ENCODE data around the gene PLG.
"Not testable (repeated sequence)": the region's sequence is repeated elsewhere in the genome, so short reads cannot be mapped to it uniquely, and the experiment has no call there.

Gene PLG

DNA sequence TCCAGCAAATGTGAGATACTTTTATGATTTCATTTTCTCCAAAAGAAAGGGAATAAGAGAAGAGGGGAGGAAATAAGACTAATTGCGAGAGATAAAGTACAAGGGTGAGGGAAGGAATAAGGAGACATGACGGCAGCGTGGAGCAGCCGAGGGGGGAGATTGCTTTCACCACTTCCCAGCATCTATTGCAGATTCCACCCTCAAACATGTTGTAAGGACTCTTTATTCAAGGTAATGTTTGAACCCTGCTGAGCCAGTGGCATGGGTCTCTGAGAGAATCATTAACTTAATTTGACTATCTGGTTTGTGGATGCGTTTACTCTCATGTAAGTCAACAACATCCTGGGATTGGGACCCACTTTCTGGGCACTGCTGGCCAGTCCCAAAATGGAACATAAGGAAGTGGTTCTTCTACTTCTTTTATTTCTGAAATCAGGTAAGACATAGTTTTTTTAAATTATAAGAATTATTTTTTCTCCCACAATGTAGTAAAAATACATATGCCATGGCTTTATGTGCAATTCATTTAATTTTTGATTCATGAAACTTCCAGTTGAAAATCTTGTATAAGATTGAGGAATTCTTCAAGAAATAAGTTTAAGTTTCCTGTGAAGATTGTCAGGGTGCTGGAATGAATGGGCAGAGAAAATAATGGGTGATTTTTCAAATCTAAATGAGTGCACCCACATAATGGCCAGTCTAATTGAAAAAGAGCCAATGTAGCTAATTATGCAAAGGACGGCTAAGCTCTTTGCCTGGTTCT is at the start of gene PLG:
Gene PLG, plus strand, starts transcription at position 327 of the 763 bp plus-strand sequence. Its CDS starts 61 bp downstream, at position 388.
- not testable (repeated sequence) for H3K36me3 ChIP-seq (ENCODE audit: control insufficient read depth in 1 of 2, insufficient read depth in 2 of 2, low read length in 2 of 2); H3K27ac ChIP-seq (ENCODE audit: low read length); H3K4me1 ChIP-seq (ENCODE audit: control insufficient read depth in 1 of 2, insufficient read depth in 2 of 2, low read length in 2 of 2); H3K9me3 ChIP-seq (ENCODE audit: control insufficient read depth in 1 of 2, low read length in 2 of 2); H3K27me3 ChIP-seq (ENCODE audit: low read depth, low read length); H3K4me3 ChIP-seq (ENCODE audit: low read depth in 1 of 2, low read length in 2 of 2)

DNA sequence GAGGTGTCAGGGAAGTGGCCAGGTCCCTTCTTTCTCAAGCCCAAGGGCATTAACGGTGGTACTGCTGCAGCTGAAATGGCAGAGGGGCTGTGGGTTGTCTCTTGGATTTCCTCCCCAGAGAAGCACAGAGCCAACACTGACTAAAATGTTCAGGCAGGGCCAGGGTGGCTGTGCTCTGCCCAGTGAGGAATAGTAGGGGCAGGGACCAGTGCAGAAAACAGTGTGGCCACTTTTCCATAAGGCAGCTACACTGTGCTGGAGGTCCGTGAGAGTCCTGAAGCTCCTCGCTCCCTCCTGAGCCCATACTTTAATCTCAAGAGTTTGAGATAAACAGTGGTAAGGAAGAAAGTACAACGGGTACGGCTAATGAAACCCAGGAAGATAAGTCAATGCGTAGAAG is 42.5 kb upstream of the PLG start:
- Histone ChIP-seq H3K27ac (ENCODE audit: low read length) (no peak overlapping the region), H3K27me3 (ENCODE audit: low read depth, low read length) (no peaks in the 10 kb centered on the region), H3K4me1 (ENCODE audit: control insufficient read depth in 1 of 2, insufficient read depth in 2 of 2, low read length in 2 of 2) (no peaks in the 10 kb centered on the region), H3K4me3 (ENCODE audit: low read depth in 1 of 2, low read length in 2 of 2) (no peak overlapping the region), H3K36me3 (ENCODE audit: control insufficient read depth in 1 of 2, insufficient read depth in 2 of 2, low read length in 2 of 2) (no peaks in the 10 kb centered on the region), H3K9me3 (ENCODE audit: control insufficient read depth in 1 of 2, low read length in 2 of 2) (peaks cover 0 to 18% of the 10 kb centered on the region in 2 donors)

DNA sequence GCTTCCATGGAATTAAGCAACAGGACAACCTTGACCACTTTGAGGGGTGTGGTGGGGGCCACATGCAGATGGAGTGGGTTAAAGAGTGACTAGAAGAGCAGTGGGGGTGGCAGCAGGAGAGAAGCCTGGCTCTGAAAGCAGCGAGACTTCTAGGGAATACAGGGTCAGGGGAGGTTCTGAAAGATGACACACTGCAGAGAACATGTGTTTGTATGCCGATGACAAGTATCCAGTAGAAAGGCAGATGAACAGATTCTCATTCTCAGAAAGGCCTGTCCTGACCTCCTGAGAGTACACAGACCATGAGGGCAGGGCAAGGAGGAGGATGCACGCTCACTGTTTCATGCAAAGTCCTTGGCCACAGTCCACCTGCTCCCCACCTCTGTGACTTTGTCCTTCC is 40.8 kb upstream of the PLG start:
- Histone ChIP-seq H3K36me3 (ENCODE audit: control insufficient read depth in 1 of 2, insufficient read depth in 2 of 2, low read length in 2 of 2) (no peaks in the 10 kb centered on the region), H3K4me3 (ENCODE audit: low read depth in 1 of 2, low read length in 2 of 2) (no peak overlapping the region), H3K9me3 (ENCODE audit: control insufficient read depth in 1 of 2, low read length in 2 of 2) (peaks cover 0 to 14% of the 10 kb centered on the region in 2 donors), H3K27me3 (ENCODE audit: low read depth, low read length) (no peaks in the 10 kb centered on the region), H3K27ac (ENCODE audit: low read length) (no peak overlapping the region), H3K4me1 (ENCODE audit: control insufficient read depth in 1 of 2, insufficient read depth in 2 of 2, low read length in 2 of 2) (no peaks in the 10 kb centered on the region)

DNA sequence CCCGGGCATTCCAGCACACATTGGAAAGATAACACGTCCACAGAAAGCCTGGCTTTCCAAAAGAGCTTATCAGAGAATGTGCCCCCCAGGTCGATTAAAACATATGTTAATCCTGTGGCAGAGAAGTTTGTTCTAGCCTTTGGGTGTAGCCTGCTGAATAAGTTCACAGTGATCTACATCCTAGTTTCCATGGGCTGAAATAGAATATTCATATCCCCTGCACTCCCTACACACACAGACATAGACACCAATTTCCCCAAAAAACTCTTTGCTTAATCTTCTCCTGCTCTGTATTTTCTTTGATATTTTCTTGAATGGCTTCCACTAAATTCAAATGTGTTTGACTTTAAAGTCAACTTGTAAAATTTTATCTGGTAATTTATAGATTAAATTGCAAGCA is 39.6 kb upstream of the PLG start:
- H3K4me3 ChIP-seq (ENCODE audit: low read depth in 1 of 2, low read length in 2 of 2), result no peak overlapping the region
- peaks cover 0 to 8% of the 10 kb centered on the region in 2 donors for H3K9me3 ChIP-seq (ENCODE audit: control insufficient read depth in 1 of 2, low read length in 2 of 2)
- H3K4me1 ChIP-seq (ENCODE audit: control insufficient read depth in 1 of 2, insufficient read depth in 2 of 2, low read length in 2 of 2), result no peaks in the 10 kb centered on the region
- H3K27ac ChIP-seq (ENCODE audit: low read length), result no peak overlapping the region
- H3K27me3 ChIP-seq (ENCODE audit: low read depth, low read length), result no peaks in the 10 kb centered on the region
- H3K36me3 ChIP-seq (ENCODE audit: control insufficient read depth in 1 of 2, insufficient read depth in 2 of 2, low read length in 2 of 2), result no peaks in the 10 kb centered on the region

DNA sequence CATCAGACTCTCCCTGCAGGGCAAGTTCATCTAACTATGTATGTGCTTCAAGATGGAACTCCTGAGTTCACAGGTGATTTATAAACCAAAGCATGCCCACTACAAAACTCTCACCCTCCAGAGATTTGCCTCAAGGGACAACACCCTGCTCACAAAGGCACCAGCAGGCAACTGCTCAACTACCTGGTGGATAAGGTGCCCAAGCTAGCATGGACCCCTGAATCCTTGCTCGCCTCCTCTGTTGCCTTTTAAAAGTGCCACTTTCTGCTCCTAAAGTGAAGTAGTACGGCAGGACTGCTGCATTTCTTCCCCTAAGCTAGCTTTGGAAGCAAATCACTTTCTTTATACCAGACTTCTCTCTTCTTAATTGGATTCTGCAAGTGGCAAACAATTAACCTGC is 39.2 kb upstream of the PLG start:
- Histone ChIP-seq H3K27me3 (ENCODE audit: low read depth, low read length) (no peaks in the 10 kb centered on the region), H3K4me1 (ENCODE audit: control insufficient read depth in 1 of 2, insufficient read depth in 2 of 2, low read length in 2 of 2) (no peaks in the 10 kb centered on the region), H3K9me3 (ENCODE audit: control insufficient read depth in 1 of 2, low read length in 2 of 2) (peaks cover 0 to 3% of the 10 kb centered on the region in 2 donors), H3K36me3 (ENCODE audit: control insufficient read depth in 1 of 2, insufficient read depth in 2 of 2, low read length in 2 of 2) (no peaks in the 10 kb centered on the region), H3K27ac (ENCODE audit: low read length) (no peak overlapping the region), H3K4me3 (ENCODE audit: low read depth in 1 of 2, low read length in 2 of 2) (no peak overlapping the region)

DNA sequence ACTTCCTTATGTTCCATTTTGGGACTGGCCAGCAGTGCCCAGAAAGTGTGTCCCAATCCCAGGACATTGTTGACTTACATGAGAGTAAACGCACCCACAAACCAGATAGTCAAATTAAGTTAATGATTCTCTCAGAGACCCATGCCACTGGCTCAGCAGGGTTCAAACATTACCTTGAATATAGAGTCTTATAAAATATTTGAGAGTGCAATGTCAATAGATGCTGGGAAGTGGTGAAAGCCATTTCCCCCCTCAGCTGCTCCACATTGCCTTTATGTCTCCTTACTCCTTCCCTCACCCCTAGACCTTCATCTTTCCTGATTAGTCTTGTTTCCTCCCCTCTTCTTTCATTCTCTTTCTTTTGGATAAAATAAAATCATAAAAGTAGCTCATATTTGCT is 37.8 kb upstream of the PLG start, which contains the start of gene LPA:
Gene LPA, minus strand, starts transcription at position 78 of the 400 bp plus-strand sequence. Its CDS starts 61 bp downstream, at position 17.
- H3K27ac ChIP-seq (ENCODE audit: low read length); H3K4me3 ChIP-seq (ENCODE audit: low read depth in 1 of 2, low read length in 2 of 2): not testable (repeated sequence)

DNA sequence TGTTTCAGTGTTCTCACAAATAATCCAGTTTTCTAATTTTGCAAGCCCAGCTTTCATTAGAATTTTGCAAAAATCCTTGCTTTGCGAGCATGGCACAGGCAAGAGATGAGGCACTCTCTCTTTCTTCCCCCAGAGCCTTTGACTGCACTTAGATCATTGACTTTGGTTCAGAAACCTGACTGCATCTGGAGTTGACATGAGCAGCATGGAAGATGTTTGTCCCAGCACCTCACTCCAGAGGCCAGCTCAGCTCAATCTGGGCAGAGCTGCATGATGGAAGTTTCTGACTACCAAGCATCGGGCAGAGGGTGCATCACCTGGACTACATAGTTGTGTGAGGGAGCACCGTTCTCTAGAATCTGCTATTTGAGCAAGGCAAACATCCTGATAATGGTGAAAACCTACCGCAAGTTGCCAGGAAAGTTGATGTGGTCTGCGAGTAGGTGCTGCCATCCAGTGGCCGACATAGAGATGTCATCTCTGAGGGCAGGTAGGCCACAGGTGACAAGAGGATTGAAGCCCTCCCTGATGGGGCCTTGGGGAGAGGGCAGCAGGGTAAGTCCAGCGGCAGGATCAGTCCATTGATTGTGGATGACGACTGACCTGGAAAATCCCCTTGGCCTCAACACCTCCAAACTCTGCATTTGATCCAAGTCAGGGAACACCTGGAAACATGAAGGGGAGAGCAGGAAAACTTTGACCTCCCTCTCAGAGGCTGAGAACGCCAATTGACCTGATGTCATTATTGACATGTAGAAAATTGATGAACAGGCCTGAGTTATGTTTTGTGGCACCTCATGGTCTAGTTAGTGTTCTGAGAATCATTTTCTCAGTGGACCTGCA is 34.2 kb upstream of the PLG start:
- Histone ChIP-seq H3K27me3 (ENCODE audit: low read depth, low read length) (no peaks in the 10 kb centered on the region), H3K27ac (ENCODE audit: low read length) (no peak overlapping the region), H3K4me3 (ENCODE audit: low read depth in 1 of 2, low read length in 2 of 2) (no peak overlapping the region), H3K36me3 (ENCODE audit: control insufficient read depth in 1 of 2, insufficient read depth in 2 of 2, low read length in 2 of 2) (no peaks in the 10 kb centered on the region), H3K4me1 (ENCODE audit: control insufficient read depth in 1 of 2, insufficient read depth in 2 of 2, low read length in 2 of 2) (no peaks in the 10 kb centered on the region), H3K9me3 (ENCODE audit: control insufficient read depth in 1 of 2, low read length in 2 of 2) (no peaks in the 10 kb centered on the region)

More for the DNA sequence above, 37.8 kb upstream of the PLG start, which contains the start of gene LPA:
- H3K9me3 ChIP-seq (ENCODE audit: control insufficient read depth in 1 of 2, low read length in 2 of 2); H3K36me3 ChIP-seq (ENCODE audit: control insufficient read depth in 1 of 2, insufficient read depth in 2 of 2, low read length in 2 of 2); H3K4me1 ChIP-seq (ENCODE audit: control insufficient read depth in 1 of 2, insufficient read depth in 2 of 2, low read length in 2 of 2); H3K27me3 ChIP-seq (ENCODE audit: low read depth, low read length): not testable (repeated sequence)

DNA sequence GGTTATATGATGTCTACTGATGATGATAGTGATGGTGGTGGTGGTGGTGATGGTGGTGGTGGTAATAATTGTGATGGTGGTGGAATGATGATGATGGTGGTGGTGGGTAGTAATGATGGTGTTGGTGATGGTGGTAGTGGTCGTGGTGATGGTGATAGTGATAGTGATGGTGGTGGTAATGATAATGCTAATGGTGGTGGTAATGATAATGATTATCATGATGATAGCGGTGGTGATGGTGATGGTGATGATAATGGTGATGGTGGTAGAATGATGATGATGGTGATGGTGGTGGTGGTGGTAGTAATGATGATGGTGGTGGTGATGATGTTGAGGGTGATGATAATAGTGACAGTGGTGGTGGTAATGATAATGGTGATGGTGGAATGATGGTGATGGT is 33.5 kb upstream of the PLG start:
- H3K4me1 ChIP-seq (ENCODE audit: control insufficient read depth in 1 of 2, insufficient read depth in 2 of 2, low read length in 2 of 2), result no peaks in the 10 kb centered on the region
- H3K9me3 ChIP-seq (ENCODE audit: control insufficient read depth in 1 of 2, low read length in 2 of 2), result peaks cover 0 to 2% of the 10 kb centered on the region in 2 donors
- H3K27ac ChIP-seq (ENCODE audit: low read length), result no peak overlapping the region
- no peak overlapping the region for H3K4me3 ChIP-seq (ENCODE audit: low read depth in 1 of 2, low read length in 2 of 2)
- H3K27me3 ChIP-seq (ENCODE audit: low read depth, low read length), result no peaks in the 10 kb centered on the region
- no peaks in the 10 kb centered on the region for H3K36me3 ChIP-seq (ENCODE audit: control insufficient read depth in 1 of 2, insufficient read depth in 2 of 2, low read length in 2 of 2)

DNA sequence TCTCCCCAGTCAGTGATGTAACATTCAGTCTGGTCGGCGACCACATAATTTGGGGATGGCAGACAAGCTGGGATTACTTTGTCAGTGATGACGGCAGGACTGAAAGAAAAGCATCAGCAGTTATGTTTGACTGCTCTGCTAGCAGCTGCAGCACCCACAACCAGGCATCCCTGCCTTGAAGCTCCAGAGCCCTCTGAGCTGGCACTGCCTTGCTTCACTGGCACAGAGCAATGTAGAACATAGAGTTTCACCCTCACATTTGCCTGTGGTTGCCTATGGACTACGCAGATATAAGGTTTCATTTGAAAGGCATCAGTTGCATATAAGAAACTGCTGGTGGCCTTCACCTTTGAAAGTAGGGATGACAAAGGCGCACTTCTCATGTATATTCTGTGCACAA is 25.6 kb upstream of the PLG start:
- H3K9me3 ChIP-seq (ENCODE audit: control insufficient read depth in 1 of 2, low read length in 2 of 2); H3K4me1 ChIP-seq (ENCODE audit: control insufficient read depth in 1 of 2, insufficient read depth in 2 of 2, low read length in 2 of 2); H3K36me3 ChIP-seq (ENCODE audit: control insufficient read depth in 1 of 2, insufficient read depth in 2 of 2, low read length in 2 of 2); H3K4me3 ChIP-seq (ENCODE audit: low read depth in 1 of 2, low read length in 2 of 2); H3K27me3 ChIP-seq (ENCODE audit: low read depth, low read length); H3K27ac ChIP-seq (ENCODE audit: low read length): not testable (repeated sequence)

DNA sequence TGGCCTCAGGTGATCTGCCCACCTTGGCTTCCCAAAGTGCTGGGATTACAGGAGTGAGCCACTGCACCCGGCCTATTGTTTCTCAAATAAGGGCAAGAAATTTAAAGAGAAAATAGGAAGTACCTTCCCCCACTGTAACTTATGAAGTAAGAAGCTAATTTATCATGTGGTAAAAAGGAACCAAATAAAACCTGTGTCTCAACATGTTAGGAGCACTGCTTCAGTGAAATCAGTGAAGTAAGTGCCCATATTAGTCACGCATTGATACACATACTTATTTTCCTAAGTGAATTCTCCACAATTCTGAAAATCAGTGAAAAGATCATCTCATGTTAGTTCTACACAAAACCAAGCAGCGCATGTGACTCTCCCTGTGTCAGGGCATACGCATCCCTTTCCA is 23.8 kb upstream of the PLG start:
- Histone ChIP-seq H3K27me3 (ENCODE audit: low read depth, low read length) (no peaks in the 10 kb centered on the region), H3K36me3 (ENCODE audit: control insufficient read depth in 1 of 2, insufficient read depth in 2 of 2, low read length in 2 of 2) (no peaks in the 10 kb centered on the region), H3K4me3 (ENCODE audit: low read depth in 1 of 2, low read length in 2 of 2) (no peak overlapping the region), H3K27ac (ENCODE audit: low read length) (no peak overlapping the region), H3K9me3 (ENCODE audit: control insufficient read depth in 1 of 2, low read length in 2 of 2) (peaks cover 0 to 4% of the 10 kb centered on the region in 2 donors), H3K4me1 (ENCODE audit: control insufficient read depth in 1 of 2, insufficient read depth in 2 of 2, low read length in 2 of 2) (no peaks in the 10 kb centered on the region)

DNA sequence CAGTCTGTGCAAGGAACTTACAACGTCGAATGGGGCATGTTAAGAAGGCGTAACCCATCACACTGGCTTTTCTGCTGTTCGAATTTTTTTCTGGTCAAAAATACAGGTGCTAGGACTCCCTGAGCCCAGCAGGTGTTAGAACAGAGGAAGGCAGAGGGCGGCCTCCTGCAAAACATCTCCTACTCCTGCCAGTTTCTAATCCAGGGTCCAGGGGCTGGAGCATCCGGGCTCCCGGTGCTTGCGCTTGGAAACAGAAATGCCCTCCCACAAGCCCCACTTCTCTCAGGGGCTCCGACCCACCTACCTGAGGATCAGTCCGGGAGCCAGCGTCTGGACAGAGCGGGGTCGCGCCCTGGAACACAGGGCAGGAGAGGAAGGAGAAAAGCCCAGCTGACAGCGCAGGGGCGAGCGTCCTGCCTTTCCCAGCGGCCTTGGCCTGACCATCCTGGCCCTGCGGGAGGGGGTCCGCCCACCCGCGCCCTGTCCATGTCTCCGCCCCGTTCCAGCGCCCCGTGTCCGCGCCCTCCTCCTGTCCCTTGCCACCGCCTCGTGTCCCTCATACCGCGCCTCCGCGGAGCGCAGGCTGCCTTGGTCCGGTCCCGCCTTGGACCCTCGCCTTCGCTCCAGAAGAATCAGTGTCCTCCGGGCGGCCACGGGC is 23.2 kb upstream of the PLG start:
- peak overlapping the region in 1 of 2 donors; percentile 40 for H3K4me3 ChIP-seq (ENCODE audit: low read depth in 1 of 2, low read length in 2 of 2)
- H3K27me3 ChIP-seq (ENCODE audit: low read depth, low read length), result no peaks in the 10 kb centered on the region
- no peaks in the 10 kb centered on the region for H3K9me3 ChIP-seq (ENCODE audit: control insufficient read depth in 1 of 2, low read length in 2 of 2)
- H3K4me1 ChIP-seq (ENCODE audit: control insufficient read depth in 1 of 2, insufficient read depth in 2 of 2, low read length in 2 of 2), result no peaks in the 10 kb centered on the region
- no peaks in the 10 kb centered on the region for H3K36me3 ChIP-seq (ENCODE audit: control insufficient read depth in 1 of 2, insufficient read depth in 2 of 2, low read length in 2 of 2)
- H3K27ac ChIP-seq (ENCODE audit: low read length), result no peak overlapping the region

All from muscle layer of duodenum (tissue), 2 donors.